HS-27A (cell line): ENCODE measurements around the gene BCL7A.
"Not testable (repeated sequence)": the region's sequence is repeated elsewhere in the genome, so short reads cannot be mapped to it uniquely, and the experiment has no call there.

Experiments used
- DNase-seq: peaks from one replicate; pipeline ENCODE4 v3.0.0-alpha.2; 2012; ENCODE audit warnings: low read depth, missing footprints

Gene BCL7A

GRCh38 chr12:122028165-122028904 lies 6.7 kb downstream of the BCL7A start:
- DNase-seq: no peak

GRCh38 chr12:122028905-122029560 lies 7.3 kb downstream of the BCL7A start:
- DNase-seq: no peak

GRCh38 chr12:122029620-122030423 lies 8.1 kb downstream of the BCL7A start:
- no peak for DNase-seq

GRCh38 chr12:122030424-122031035 lies 8.8 kb downstream of the BCL7A start:
- no peak for DNase-seq

- DNase-seq: no peak
These were observed 9.9 kb downstream of the BCL7A start for GRCh38 chr12:122031342-122032216.

GRCh38 chr12:122032580-122032979 lies 10.9 kb downstream of the BCL7A start:
- no peak for DNase-seq

GRCh38 chr12:122035292-122035691 lies 13.6 kb downstream of the BCL7A start:
- no peak for DNase-seq

- DNase-seq: no peak
These were observed 14.5 kb downstream of the BCL7A start for GRCh38 chr12:122036153-122036552.

GRCh38 chr12:122040579-122041386 lies 19.1 kb downstream of the BCL7A start:
- no peak for DNase-seq

GRCh38 chr12:122041458-122041857 lies 19.8 kb downstream of the BCL7A start:
- DNase-seq: not testable (repeated sequence)

GRCh38 chr12:122042910-122043309 lies 21.2 kb downstream of the BCL7A start:
- no peak for DNase-seq

GRCh38 chr12:122043476-122043875 lies 21.8 kb downstream of the BCL7A start:
- no peak for DNase-seq

- no peak for DNase-seq
These were observed 23.6 kb downstream of the BCL7A start for GRCh38 chr12:122045262-122045661.

- DNase-seq: no peak
These were observed 24.5 kb downstream of the BCL7A start for GRCh38 chr12:122046145-122046544.

- DNase-seq: no peak
These were observed 26.5 kb downstream of the BCL7A start for GRCh38 chr12:122048151-122048550.

GRCh38 chr12:122049827-122050226 lies 28.1 kb downstream of the BCL7A start:
- no peak for DNase-seq

- DNase-seq: no peak
These were observed 29.0 kb downstream of the BCL7A start for GRCh38 chr12:122050706-122051105.

GRCh38 chr12:122051231-122051876 lies 29.7 kb downstream of the BCL7A start:
- no peak for DNase-seq

GRCh38 chr12:122052285-122052684 lies 30.6 kb downstream of the BCL7A start:
- no peak for DNase-seq
